Fibroblast of lung (primary cell): ENCODE data around the gene ZNF185. TPM values are rescaled to one million over a fixed set of nuclear protein-coding genes. Genes with fewer than 3 reads are reported as not detected.

Source experiments
- DNase-seq, 2 donors: peaks; one replicate each; pipeline versions ENCODE4 v3.0.0 to v3.0.0-alpha.2; 2010; ENCODE audit warnings: low read depth in 2 of 2
- H2AFZ ChIP-seq: 2 replicates; pipeline ENCODE4 v1.5.1; 2012; ENCODE audit warnings: low read length, control low read depth, inconsistent platforms
- H3K27ac ChIP-seq: 2 replicates; pipeline ENCODE4 v1.5.1; 2011; ENCODE audit warnings: low read length, control low read depth; ENCODE audit not compliant: insufficient read depth
- H3K27me3 ChIP-seq: 2 replicates; pipeline ENCODE4 v1.5.1; 2011; ENCODE audit warnings: mild to moderate bottlenecking, low read length; ENCODE audit not compliant: control insufficient read depth, insufficient read depth
- H3K36me3 ChIP-seq: 2 replicates; pipeline ENCODE4 v1.5.1; 2011; ENCODE audit warnings: low read length; ENCODE audit not compliant: control insufficient read depth, insufficient read depth
- H3K4me1 ChIP-seq: 2 replicates; pipeline ENCODE4 v1.5.1; 2011; ENCODE audit warnings: low read length; ENCODE audit not compliant: control insufficient read depth, insufficient read depth; ENCODE audit errors: extremely low read depth
- H3K4me2 ChIP-seq: 2 replicates; pipeline ENCODE4 v1.5.1; 2011; ENCODE audit warnings: low read length, control low read depth; ENCODE audit not compliant: insufficient read depth; ENCODE audit errors: extremely low read depth
- H3K4me3 ChIP-seq, 4 experiments: fragments of 200-600 bp in 1 of 4; sonication (generic) in 1 of 4; replicated peaks in 1 of 4; 2 replicates each; pipeline ENCODE4 v1.5.1; 2011 to 2016; ENCODE audit warnings: low read length in 4 of 4, low read depth in 3 of 4, mild to moderate bottlenecking in 3 of 4, control low read depth in 2 of 4, inconsistent platforms in 1 of 4, mixed read lengths in 1 of 4; ENCODE audit not compliant: insufficient read depth in 1 of 4; ENCODE audit errors: control extremely low read depth in 1 of 4
- H3K79me2 ChIP-seq: 2 replicates; pipeline ENCODE4 v1.5.1; 2012; ENCODE audit warnings: mild to moderate bottlenecking, low read length, inconsistent platforms; ENCODE audit not compliant: control insufficient read depth, insufficient read depth
- H3K9ac ChIP-seq: 2 replicates; pipeline ENCODE4 v1.5.1; 2011; ENCODE audit warnings: mild to moderate bottlenecking, low read length, control low read depth; ENCODE audit not compliant: insufficient read depth
- H3K9me3 ChIP-seq: 2 replicates; pipeline ENCODE4 v1.5.1; 2012; ENCODE audit warnings: low read depth, low read length; ENCODE audit not compliant: control insufficient read depth, insufficient read depth
- H4K20me1 ChIP-seq: 2 replicates; pipeline ENCODE4 v1.5.1; 2011; ENCODE audit warnings: low read length; ENCODE audit not compliant: control insufficient read depth, insufficient read depth; ENCODE audit errors: extremely low read depth
- EZH2 ChIP-seq: IDR thresholded peaks from 2 replicates; pipeline ENCODE4 v1.5.1; 2012; ENCODE audit warnings: low read length, control low read depth, mild to moderate bottlenecking; ENCODE audit errors: missing control alignments
- polyA plus RNA-seq, 2 donors: library from polyadenylated mRNA; depleted of rRNA in 1 of 2; stranded (reverse) in 1 of 2; unstranded in 1 of 2; fragments of >200 nt; gene quantifications; 2 replicates each; pipeline ENCODE4 v1.2.1, GENCODE V29; 2011 to 2012; ENCODE audit warnings: missing spikeins in 1 of 2
- total RNA-seq: library from RNA; depleted of rRNA; stranded (reverse); fragments of >200 nt; gene quantifications from 2 replicates; pipeline ENCODE4 v1.2.1, GENCODE V29; 2014
- TF ChIP-seq, protein P1 (sequence below), 2 donors: IDR thresholded peaks in 1 of 2; conservative IDR thresholded peaks in 1 of 2; 1 replicate in 1 of 2; 2 replicates in 1 of 2; pipeline ENCODE4 v1.5.1; 2011 to 2012; ENCODE audit warnings: low read length in 2 of 2, control low read depth in 1 of 2, inconsistent platforms in 1 of 2, low read depth in 1 of 2, mild to moderate bottlenecking in 1 of 2

The ZNF185 gene
- total and polyA plus RNA-seq, 2 donors (not counting 1 experiment from before 2014, with no cell fraction given), result 0.66 to 4.2 TPM

DNA sequence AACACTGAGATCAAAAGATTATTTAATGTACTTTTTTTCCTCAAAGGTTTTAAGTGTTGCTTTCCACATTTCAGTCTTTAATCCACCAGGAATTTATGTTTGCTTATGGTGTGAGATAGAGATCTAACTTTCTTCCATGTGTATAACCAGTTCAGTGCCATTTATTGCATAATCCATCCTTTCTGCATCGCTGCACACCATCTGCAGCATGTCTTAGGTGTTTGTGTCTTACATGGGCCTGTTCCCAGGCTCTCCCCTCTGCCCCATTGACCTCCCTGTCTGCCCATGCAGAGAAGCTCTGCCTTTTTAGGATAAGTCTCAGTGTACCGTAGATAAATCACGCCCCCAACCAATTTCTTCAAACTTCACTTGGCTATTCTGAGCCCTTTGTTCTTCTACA lies 36.8 kb upstream of the ZNF185 start:
- peaks cover 2% of the 10 kb centered on the region for H3K36me3 ChIP-seq
- H4K20me1 ChIP-seq, result no peaks in the 10 kb centered on the region
- DNase-seq, result peak; percentile 63 to 67
- H2AFZ ChIP-seq, result no peak overlapping the region
- no peaks in the 10 kb centered on the region for H3K27me3 ChIP-seq
- H3K4me1 ChIP-seq, result no peaks in the 10 kb centered on the region
- no peak overlapping the region for H3K27ac ChIP-seq
- no peak overlapping the region for H3K4me2 ChIP-seq
- H3K9ac ChIP-seq, result no peak overlapping the region
- no peaks in the 10 kb centered on the region for H3K9me3 ChIP-seq
- H3K4me3 ChIP-seq, result no peak overlapping the region
- H3K79me2 ChIP-seq, result no peaks in the 10 kb centered on the region
- no peak for TF ChIP-seq EZH2
- TF ChIP-seq, protein P1, sequence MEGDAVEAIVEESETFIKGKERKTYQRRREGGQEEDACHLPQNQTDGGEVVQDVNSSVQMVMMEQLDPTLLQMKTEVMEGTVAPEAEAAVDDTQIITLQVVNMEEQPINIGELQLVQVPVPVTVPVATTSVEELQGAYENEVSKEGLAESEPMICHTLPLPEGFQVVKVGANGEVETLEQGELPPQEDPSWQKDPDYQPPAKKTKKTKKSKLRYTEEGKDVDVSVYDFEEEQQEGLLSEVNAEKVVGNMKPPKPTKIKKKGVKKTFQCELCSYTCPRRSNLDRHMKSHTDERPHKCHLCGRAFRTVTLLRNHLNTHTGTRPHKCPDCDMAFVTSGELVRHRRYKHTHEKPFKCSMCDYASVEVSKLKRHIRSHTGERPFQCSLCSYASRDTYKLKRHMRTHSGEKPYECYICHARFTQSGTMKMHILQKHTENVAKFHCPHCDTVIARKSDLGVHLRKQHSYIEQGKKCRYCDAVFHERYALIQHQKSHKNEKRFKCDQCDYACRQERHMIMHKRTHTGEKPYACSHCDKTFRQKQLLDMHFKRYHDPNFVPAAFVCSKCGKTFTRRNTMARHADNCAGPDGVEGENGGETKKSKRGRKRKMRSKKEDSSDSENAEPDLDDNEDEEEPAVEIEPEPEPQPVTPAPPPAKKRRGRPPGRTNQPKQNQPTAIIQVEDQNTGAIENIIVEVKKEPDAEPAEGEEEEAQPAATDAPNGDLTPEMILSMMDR (conservative IDR thresholded peaks at IDR 0.05 in 1 of 2, IDR thresholded peaks at IDR 0.05 in 1 of 2; ENCODE audit: low read depth in 1 of 2, low read length in 2 of 2), result no peak

DNA sequence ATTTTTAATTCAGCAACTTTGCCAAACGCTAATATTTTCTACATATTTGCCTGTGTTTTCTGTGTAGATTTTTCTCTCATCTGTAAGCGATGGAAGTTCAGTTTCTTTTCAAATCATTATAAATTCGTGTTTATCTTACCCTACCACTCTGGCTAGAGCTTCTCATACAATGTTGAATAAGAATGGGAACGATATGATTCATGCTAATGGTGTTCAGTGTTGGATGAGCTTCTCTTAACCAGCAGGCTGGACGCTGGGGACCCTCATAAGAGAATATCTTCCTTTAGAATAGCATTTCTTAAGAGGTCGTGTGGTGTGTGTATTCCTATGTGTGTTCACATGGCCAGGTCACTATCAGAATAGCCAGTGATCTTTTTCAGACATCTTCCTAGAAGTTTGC lies 36.0 kb upstream of the ZNF185 start:
- DNase-seq, result peak in 1 of 2 donors; percentile 56
- Histone ChIP-seq H3K9ac (no peak overlapping the region), H3K27ac (no peak overlapping the region), H4K20me1 (no peaks in the 10 kb centered on the region), H3K27me3 (no peaks in the 10 kb centered on the region), H3K36me3 (peaks cover 2% of the 10 kb centered on the region), H3K4me1 (no peaks in the 10 kb centered on the region), H3K4me3 (no peak overlapping the region), H2AFZ (no peak overlapping the region), H3K4me2 (no peak overlapping the region), H3K9me3 (no peaks in the 10 kb centered on the region), H3K79me2 (no peaks in the 10 kb centered on the region)
- no peak for TF ChIP-seq EZH2
- TF ChIP-seq, protein P1 (conservative IDR thresholded peaks at IDR 0.05 in 1 of 2, IDR thresholded peaks at IDR 0.05 in 1 of 2; ENCODE audit: low read depth in 1 of 2, low read length in 2 of 2), result no peak

DNA sequence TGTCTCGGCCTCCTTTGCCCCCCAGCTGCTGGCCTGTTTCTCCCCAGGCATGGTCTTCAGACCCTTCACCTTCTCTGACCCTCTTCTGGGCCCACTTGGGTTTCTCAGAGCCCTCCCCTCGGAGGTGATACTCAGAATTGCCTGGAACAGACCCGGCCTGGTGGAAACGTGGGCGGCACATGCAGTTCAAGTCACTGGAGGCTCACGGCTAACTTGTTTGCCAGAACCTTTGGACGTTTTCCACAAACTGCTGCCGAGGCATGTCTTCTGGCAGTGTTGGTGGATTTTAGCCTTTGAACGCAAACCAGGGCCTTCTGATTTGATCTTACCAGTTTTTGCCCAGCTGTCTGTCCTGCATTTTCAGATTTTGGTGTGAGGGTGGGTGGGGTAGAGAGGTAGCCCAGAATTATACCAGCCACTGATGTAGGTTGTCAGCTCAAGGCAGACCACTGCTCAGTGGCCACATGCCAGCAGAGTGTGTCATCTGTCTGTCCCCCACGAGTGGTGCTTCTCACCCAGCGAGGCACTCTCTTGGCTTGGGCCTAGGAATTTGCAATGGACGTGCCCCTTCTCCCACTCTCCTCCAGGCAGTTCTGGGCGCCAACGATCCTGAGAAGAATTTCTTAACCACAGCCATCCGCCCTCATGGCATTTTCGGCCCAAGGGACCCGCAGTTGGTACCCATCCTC lies 32.5 kb upstream of the ZNF185 start:
- TF ChIP-seq, protein P1 (conservative IDR thresholded peaks at IDR 0.05 in 1 of 2, IDR thresholded peaks at IDR 0.05 in 1 of 2; ENCODE audit: low read depth in 1 of 2, low read length in 2 of 2), result no peak
- no peak for TF ChIP-seq EZH2
- Histone ChIP-seq H3K4me2 (no peak overlapping the region), H2AFZ (no peak overlapping the region), H3K36me3 (peaks cover 2% of the 10 kb centered on the region), H4K20me1 (no peaks in the 10 kb centered on the region), H3K79me2 (no peaks in the 10 kb centered on the region), H3K4me1 (no peaks in the 10 kb centered on the region), H3K9ac (no peak overlapping the region), H3K27ac (no peak overlapping the region), H3K27me3 (no peaks in the 10 kb centered on the region), H3K9me3 (no peaks in the 10 kb centered on the region), H3K4me3 (no peak overlapping the region)
- DNase-seq, result peak in 1 of 2 donors; percentile 19
